ENCODE data around the gene KPTN. TPM values are rescaled to one million over a fixed set of nuclear protein-coding genes. Genes with fewer than 3 reads are reported as not detected.

KPTN gene
- 8.3 TPM for polyA plus RNA-seq (ENCODE audit: insufficient read length)

- DNase-seq: peak; percentile 92
Observed at GRCh38 chr19:47483800-47484690, at the start of gene KPTN. TSS of gene KPTN (minus strand) at chr19:47484219. CDS start at chr19:47484160, 59 bp downstream.

- no peak for DNase-seq
Observed at GRCh38 chr19:47531640-47532387, 47.8 kb upstream of the KPTN start.

- no peak for DNase-seq
Observed at GRCh38 chr19:47529018-47529742, 45.2 kb upstream of the KPTN start.

GRCh38 chr19:47526798-47527197 is 42.8 kb upstream of the KPTN start:
- no peak for DNase-seq

GRCh38 chr19:47523473-47523872 is 39.5 kb upstream of the KPTN start:
- DNase-seq: no peak

GRCh38 chr19:47521473-47522180 is 37.6 kb upstream of the KPTN start:
- no peak for DNase-seq

- no peak for DNase-seq
Observed at GRCh38 chr19:47520839-47521238, 36.8 kb upstream of the KPTN start.

- no peak for DNase-seq
Observed at GRCh38 chr19:47520343-47520806, 36.4 kb upstream of the KPTN start.

- DNase-seq: no peak
Observed at GRCh38 chr19:47518854-47519253, 34.8 kb upstream of the KPTN start.

- no peak for DNase-seq
Observed at GRCh38 chr19:47518139-47518538, 34.1 kb upstream of the KPTN start.

- peak; percentile 100 for DNase-seq
Observed at GRCh38 chr19:47514869-47515588, 31.0 kb upstream of the KPTN start, which contains the start of gene NAPA. TSS of gene NAPA (minus strand) at chr19:47515063. CDS start at chr19:47514940, 123 bp downstream.

- no peak for DNase-seq
Observed at GRCh38 chr19:47514151-47514868, 30.3 kb upstream of the KPTN start.

- no peak for DNase-seq
Observed at GRCh38 chr19:47512948-47513319, 28.9 kb upstream of the KPTN start.

- DNase-seq: no peak
Observed at GRCh38 chr19:47512183-47512947, 28.3 kb upstream of the KPTN start.

GRCh38 chr19:47511681-47512080 is 27.7 kb upstream of the KPTN start:
- no peak for DNase-seq

GRCh38 chr19:47511128-47511517 is 27.1 kb upstream of the KPTN start:
- DNase-seq: no peak

- DNase-seq: no peak
Observed at GRCh38 chr19:47510516-47511127, 26.6 kb upstream of the KPTN start.

- DNase-seq: no peak
Observed at GRCh38 chr19:47509973-47510372, 26.0 kb upstream of the KPTN start.

GRCh38 chr19:47509170-47509847 is 25.3 kb upstream of the KPTN start:
- no peak for DNase-seq
